GM19468 (cell line): ENCODE measurements around the gene LRRC43.

Experiments used
- ATAC-seq: cut with Tn5 transposase; IDR thresholded peaks from one replicate; pipeline ENCODE4 v1.9.1; 2021; ENCODE audit warnings: mild to moderate bottlenecking, moderate library complexity, moderate number of reproducible peaks; ENCODE audit not compliant: unreplicated experiment; ENCODE audit errors: extremely low read depth

The LRRC43 gene

GRCh38 chr12:122182887-122183587 lies at the start of gene LRRC43:
TSS of gene LRRC43 (plus strand) at chr12:122183123. CDS start at chr12:122183145, 22 bp downstream.
- no peak for ATAC-seq

GRCh38 chr12:122133192-122133950 lies 49.6 kb upstream of the LRRC43 start:
- no peak for ATAC-seq

- no peak for ATAC-seq
These were observed 47.4 kb upstream of the LRRC43 start for GRCh38 chr12:122135437-122136031.

- no peak for ATAC-seq
These were observed 45.7 kb upstream of the LRRC43 start for GRCh38 chr12:122137229-122137628.

DNA sequence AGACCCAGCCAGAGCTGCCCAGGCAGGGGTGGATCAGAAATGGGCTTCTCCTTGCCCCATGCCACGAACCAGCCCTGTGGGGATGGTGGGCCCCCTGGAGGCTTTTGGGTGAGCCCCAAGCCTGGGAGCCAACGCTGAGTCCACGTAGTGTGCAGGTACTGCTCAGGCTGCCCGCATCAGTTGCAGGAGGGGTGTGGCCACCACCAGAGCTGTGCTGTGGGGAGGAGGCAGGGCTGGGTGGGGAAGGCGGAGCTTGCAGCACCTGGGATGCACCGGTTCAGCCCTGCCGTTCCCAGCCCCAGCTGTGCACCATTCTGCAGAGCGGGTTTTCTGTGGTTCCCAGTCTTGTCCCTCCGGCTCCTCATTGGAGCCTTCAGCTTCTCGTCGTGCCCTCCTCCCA lies 45.2 kb upstream of the LRRC43 start:
- no peak for ATAC-seq

GRCh38 chr12:122138181-122138580 lies 44.7 kb upstream of the LRRC43 start:
- no peak for ATAC-seq

DNA sequence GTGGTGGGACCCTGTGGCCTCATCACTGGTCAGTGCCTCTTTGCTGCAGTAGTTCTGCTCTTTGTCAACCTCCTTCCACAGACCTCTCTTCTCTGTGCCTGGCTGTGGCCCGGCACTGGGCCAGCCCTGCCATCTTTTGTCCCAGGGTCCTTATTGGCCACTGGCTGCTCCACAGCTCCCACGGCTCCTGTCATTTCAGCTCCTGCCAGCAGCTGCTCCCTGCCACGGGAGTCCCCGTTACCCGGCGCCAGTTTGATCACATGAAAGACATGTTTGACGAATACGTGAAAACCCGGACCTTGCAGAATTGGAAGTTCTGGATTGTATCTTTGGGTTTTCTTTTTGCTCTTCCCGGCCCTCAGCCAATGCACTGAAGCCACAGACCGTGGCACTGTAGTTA lies 44.3 kb upstream of the LRRC43 start:
- ATAC-seq: no peak

DNA sequence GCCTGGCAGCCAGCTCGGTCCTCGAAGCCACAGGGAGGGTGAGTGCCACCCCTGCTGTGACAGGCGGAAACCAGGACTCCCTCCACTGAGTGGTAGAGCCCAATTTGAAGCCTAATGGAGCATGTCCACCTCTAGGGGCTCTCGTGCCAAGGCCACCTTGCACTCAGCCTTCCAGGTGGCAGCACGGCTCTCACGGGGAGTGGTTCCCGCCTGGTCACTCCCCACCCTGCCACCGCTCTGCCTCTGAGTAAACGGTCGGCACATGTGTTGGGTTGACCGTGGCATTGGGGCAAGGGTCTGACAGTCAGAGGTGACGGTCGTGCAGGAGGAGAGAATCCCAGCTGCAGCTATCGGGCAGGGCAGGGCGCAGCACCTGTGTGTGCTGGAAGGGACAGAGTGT lies 43.7 kb upstream of the LRRC43 start:
- ATAC-seq: no peak

- ATAC-seq: no peak
These were observed 43.0 kb upstream of the LRRC43 start for GRCh38 chr12:122139941-122140340.

DNA sequence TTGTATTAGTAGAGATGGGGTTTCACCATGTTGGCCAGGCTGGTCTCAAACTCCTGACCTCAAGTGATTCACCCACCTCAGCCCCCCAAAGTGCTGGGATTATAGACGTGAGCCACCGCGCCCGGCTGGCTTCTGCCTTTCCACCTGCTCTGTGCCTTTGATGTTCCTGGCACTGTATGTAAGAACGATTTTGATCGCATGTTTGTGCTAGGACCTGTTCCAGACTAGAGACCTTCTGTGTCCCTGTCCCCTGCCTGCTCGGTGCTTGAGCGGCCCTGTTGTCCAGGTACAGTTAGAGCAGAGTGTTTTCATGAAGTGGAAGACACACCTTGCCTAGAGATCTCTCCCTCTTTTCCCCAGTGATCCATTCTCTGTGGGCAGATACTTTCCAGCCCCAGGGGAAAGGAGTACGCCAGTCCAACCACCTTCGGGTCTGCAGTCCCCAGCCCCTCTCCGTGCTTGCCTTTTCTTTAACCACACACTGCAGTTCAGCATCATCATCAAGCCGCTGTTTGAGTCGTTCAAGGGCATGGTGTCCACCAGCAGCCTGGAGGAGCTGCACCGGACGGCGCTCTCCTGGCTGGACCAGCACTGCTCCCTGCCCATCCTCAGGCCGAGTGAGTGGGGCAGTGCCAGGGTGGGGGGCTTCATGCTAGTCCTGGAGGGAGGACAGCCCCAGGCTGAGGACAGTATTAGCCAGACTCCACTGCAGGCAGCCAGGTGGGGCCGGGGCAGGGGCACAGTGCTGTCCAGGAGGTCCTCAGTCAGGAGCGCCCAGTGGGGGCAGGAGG lies 42.3 kb upstream of the LRRC43 start:
- no peak for ATAC-seq

GRCh38 chr12:122141911-122142725 lies 40.8 kb upstream of the LRRC43 start:
- no peak for ATAC-seq

DNA sequence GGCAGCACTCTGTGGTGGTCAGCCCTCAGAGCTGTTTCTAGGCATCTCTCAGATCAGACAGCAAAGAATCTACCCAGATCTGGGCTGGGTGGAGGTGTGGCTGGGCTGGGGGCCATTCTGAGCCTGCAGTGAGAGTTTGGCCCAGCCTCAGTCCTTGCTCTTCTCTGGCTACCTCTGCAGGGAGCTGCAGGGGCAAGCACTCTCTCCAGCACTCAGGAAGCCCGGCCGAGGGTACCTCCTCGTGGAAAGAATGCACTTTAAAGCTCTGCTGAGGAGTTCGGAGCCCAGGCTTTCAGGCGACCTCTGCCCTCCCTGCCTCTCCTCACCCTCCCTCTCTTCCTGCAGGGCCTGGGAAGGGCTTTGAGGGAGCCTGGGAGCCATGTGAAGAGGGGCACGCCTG lies 40.1 kb upstream of the LRRC43 start:
- no peak for ATAC-seq

- ATAC-seq: no peak
These were observed 38.0 kb upstream of the LRRC43 start for GRCh38 chr12:122144885-122145284.

GRCh38 chr12:122145505-122146330 lies 37.2 kb upstream of the LRRC43 start:
- ATAC-seq: no peak

- ATAC-seq: no peak
These were observed 35.2 kb upstream of the LRRC43 start for GRCh38 chr12:122147514-122148290.

- ATAC-seq: no peak
These were observed 34.3 kb upstream of the LRRC43 start for GRCh38 chr12:122148657-122149056.

- ATAC-seq: no peak
These were observed 32.7 kb upstream of the LRRC43 start for GRCh38 chr12:122150127-122150681.

GRCh38 chr12:122152754-122153153 lies 30.2 kb upstream of the LRRC43 start:
- no peak for ATAC-seq
